Endothelial cell (in vitro differentiated cells): ENCODE measurements around the gene NUBPL. TPM values are rescaled to one million over a fixed set of nuclear protein-coding genes. Genes with fewer than 3 reads are reported as not detected.

ENCODE experiments used
- DNase-seq: peaks from one replicate; pipeline ENCODE4 v3.0.0; 2021; ENCODE audit warnings: low spot score
- H3K27ac Mint-ChIP-seq: one replicate; pipeline ENCODE4 v1.8.0; 2021; ENCODE audit warnings: mixed read lengths, inconsistent platforms; ENCODE audit not compliant: unreplicated experiment
- H3K27me3 Mint-ChIP-seq: one replicate; pipeline ENCODE4 v1.8.0; 2021; ENCODE audit warnings: mild to moderate bottlenecking, moderate library complexity, mixed read lengths, inconsistent platforms; ENCODE audit not compliant: unreplicated experiment
- H3K36me3 Mint-ChIP-seq: one replicate; pipeline ENCODE4 v1.8.0; 2021; ENCODE audit warnings: mild to moderate bottlenecking, low read depth, mixed read lengths, inconsistent platforms; ENCODE audit not compliant: unreplicated experiment
- H3K4me1 Mint-ChIP-seq: one replicate; pipeline ENCODE4 v1.8.0; 2021; ENCODE audit warnings: mild to moderate bottlenecking, mixed read lengths, inconsistent platforms; ENCODE audit not compliant: unreplicated experiment
- H3K4me3 Mint-ChIP-seq: one replicate; pipeline ENCODE4 v1.8.0; 2021; ENCODE audit warnings: mild to moderate bottlenecking, mixed read lengths, inconsistent platforms; ENCODE audit not compliant: unreplicated experiment
- H3K9me3 Mint-ChIP-seq: one replicate; pipeline ENCODE4 v1.8.0; 2021; ENCODE audit warnings: mixed read lengths, inconsistent platforms; ENCODE audit not compliant: unreplicated experiment
- total RNA-seq: library from RNA; stranded (reverse); fragmentation: NEBNext Ultra II Directional; extraction: Animal tissue kit (Norgen Biotek cat#: 25700); gene quantifications from one replicate; pipeline ENCODE4 v1.2.1, GENCODE V29; 2021; ENCODE audit not compliant: unreplicated experiment
- TF ChIP-seq, protein P1 (sequence below): fragments of 200-600 bp; sonication (generic); IDR thresholded peaks from one replicate; pipeline ENCODE4 v1.5.0; 2021; ENCODE audit warnings: antibody characterized with exemption; ENCODE audit not compliant: unreplicated experiment

Gene NUBPL
- total RNA-seq, 1 donor from 2014 or later, result 11.3 TPM

DNA sequence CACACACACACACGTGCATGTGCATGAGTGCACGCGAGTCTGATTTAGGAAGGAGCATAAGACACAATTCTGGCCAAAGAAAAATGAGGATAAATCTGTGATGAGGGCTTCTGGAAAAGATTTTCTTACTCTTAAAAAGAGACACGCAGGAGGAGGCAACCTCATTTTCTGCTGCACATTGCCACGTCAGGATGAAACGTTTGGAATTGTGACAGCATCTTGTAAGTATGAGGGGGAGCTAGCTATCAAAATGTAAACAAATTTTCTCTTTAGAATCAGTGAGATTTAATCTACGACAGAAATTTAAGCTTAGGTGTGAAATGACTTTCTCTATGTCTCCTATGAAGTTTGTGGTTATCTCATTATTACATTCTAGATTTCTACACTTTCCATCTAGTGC is 31.1 kb upstream of the NUBPL start:
- H3K4me3 Mint-ChIP-seq, result no peak overlapping the region
- H3K36me3 Mint-ChIP-seq, result no peaks in the 10 kb centered on the region
- H3K9me3 Mint-ChIP-seq, result no peaks in the 10 kb centered on the region
- TF ChIP-seq, protein P1, sequence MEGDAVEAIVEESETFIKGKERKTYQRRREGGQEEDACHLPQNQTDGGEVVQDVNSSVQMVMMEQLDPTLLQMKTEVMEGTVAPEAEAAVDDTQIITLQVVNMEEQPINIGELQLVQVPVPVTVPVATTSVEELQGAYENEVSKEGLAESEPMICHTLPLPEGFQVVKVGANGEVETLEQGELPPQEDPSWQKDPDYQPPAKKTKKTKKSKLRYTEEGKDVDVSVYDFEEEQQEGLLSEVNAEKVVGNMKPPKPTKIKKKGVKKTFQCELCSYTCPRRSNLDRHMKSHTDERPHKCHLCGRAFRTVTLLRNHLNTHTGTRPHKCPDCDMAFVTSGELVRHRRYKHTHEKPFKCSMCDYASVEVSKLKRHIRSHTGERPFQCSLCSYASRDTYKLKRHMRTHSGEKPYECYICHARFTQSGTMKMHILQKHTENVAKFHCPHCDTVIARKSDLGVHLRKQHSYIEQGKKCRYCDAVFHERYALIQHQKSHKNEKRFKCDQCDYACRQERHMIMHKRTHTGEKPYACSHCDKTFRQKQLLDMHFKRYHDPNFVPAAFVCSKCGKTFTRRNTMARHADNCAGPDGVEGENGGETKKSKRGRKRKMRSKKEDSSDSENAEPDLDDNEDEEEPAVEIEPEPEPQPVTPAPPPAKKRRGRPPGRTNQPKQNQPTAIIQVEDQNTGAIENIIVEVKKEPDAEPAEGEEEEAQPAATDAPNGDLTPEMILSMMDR, result no peak
- H3K4me1 Mint-ChIP-seq, result no peaks in the 10 kb centered on the region
- H3K27ac Mint-ChIP-seq, result no peak overlapping the region
- no peak for DNase-seq
- H3K27me3 Mint-ChIP-seq, result peaks cover 4% of the 10 kb centered on the region

DNA sequence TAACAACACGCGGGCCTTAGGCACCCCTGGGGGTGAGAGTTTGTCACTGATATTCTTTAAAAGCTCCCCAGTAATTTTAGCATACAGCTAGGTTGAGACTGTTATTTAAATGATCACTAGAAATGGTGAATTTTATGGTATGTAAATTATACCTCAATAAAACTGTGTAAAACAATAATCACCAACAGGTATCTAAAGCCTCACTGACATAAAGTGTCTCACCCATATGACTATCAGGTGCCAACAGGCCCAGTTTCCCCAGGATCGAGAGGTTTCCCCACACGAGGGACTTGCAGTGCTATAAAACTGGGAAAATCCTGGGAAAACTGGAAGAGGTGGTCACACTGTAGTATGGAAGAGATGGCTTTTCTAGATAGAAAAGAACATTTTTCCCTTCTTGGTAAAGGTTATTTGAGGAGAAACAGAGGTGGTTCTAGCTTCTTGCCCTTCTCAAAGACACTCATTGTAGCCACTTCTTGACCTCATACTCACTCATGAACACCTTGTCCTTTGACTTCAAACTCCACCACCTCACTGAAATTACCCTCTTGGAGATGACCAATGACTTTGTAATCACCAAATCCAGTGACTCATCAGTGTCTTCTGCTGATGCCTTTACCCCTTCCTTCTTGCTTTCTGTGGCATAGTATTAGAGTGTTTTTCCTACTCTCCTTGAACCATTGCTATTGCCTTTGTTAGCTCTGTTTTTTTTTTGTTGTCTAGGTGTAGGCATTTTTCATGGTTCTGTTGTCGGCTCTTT is 24.8 kb upstream of the NUBPL start:
- H3K4me3 Mint-ChIP-seq, result no peak overlapping the region
- TF ChIP-seq, protein P1, result no peak
- H3K27ac Mint-ChIP-seq, result no peak overlapping the region
- peaks cover 3% of the 10 kb centered on the region for H3K27me3 Mint-ChIP-seq
- no peaks in the 10 kb centered on the region for H3K4me1 Mint-ChIP-seq
- no peak for DNase-seq
- no peaks in the 10 kb centered on the region for H3K9me3 Mint-ChIP-seq
- H3K36me3 Mint-ChIP-seq, result no peaks in the 10 kb centered on the region

DNA sequence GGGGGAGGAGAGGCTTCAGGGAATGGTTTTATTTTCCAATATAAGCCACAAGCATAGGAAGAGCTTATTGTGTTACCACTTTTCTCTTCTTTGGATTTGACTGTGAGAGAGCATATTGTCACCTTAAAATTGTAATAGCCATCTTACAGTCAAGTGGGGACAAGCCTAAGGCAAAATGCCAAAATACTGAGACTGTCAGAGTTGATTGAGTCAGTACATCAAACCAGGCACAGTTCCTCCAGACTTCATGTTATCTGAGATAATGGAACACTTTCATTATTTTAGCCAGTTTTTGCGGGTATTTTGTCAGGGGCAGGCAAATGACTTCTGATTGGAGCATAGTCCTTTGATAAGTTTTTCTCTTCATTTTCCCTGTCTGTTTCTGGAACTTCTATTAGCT is 19.5 kb upstream of the NUBPL start:
- DNase-seq, result no peak
- no peak overlapping the region for H3K27ac Mint-ChIP-seq
- H3K36me3 Mint-ChIP-seq, result no peaks in the 10 kb centered on the region
- peaks cover 11% of the 10 kb centered on the region for H3K4me1 Mint-ChIP-seq
- no peaks in the 10 kb centered on the region for H3K9me3 Mint-ChIP-seq
- H3K27me3 Mint-ChIP-seq, result peaks cover 3% of the 10 kb centered on the region
- no peak overlapping the region for H3K4me3 Mint-ChIP-seq
- TF ChIP-seq, protein P1, result no peak

DNA sequence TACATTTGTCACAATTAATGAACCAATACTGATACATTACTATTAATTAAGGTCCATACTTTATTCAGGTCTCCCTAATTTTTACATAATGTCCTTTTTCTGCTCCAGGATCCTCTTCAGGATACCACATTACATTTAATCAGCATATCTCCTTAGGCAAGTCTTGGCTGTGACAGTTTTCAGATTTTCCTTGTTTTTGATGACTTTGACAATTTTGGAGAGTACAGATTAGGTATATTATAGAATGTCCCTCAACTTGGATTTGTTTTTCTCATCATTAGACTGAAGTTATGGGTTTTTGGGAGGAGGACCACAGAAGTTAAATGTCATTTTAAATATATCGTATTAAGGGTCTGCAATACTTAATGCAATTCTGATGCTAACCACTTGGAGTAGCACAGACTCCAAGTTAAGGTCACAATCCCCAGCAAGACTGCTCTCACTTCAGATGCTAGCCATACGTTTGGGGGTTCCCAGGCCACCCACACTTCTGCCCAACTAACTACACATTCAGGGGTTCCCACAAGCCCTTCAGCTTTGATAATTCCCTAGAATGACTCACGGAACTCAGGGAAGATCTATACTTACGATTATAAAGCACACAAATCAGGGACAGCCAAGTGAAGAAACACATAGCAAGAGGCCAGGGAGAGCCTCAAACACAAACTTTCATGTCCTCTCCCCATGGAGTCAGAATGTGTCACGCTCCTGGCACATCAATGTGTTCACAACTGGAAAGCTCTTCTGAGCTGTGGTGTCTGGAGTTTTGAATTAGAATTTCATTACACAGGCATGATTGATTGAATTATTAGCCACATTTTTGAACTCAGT is 17.0 kb upstream of the NUBPL start:
- Mint-ChIP-seq H3K27me3 (no peaks in the 10 kb centered on the region), H3K9me3 (no peaks in the 10 kb centered on the region), H3K4me3 (no peak overlapping the region), H3K36me3 (no peaks in the 10 kb centered on the region), H3K27ac (no peak overlapping the region), H3K4me1 (peaks cover 11% of the 10 kb centered on the region)
- TF ChIP-seq, protein P1, result peak; percentile 53
- DNase-seq, result no peak

DNA sequence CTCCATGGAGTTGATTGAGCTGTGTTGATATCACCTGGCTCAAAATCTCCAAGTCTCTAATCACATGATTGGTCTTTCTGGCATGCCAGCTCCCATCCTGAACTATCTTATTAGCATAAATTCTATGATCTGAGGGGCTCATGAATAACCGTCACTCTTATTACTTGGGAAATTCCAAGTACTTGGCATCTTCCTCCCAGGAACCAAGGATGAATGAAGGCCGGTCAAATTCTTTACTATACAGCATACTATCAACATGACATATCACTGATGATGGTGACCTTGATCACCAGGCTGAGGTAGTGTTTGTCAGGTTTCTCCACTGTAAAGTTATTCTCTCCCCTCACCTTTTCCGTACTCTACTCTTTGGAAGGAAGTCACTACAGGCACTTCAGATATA is 16.4 kb upstream of the NUBPL start:
- Mint-ChIP-seq H3K27ac (no peak overlapping the region), H3K4me1 (peaks cover 11% of the 10 kb centered on the region), H3K4me3 (no peak overlapping the region), H3K27me3 (no peaks in the 10 kb centered on the region), H3K9me3 (no peaks in the 10 kb centered on the region), H3K36me3 (no peaks in the 10 kb centered on the region)
- TF ChIP-seq, protein P1, result no peak
- DNase-seq, result no peak
